ENCODE data around the gene DPH1. TPM values are rescaled to one million over a fixed set of nuclear protein-coding genes. Genes with fewer than 3 reads are reported as not detected.

Gene DPH1
- total RNA-seq, 1 donor from 2014 or later = 35.1 TPM

- Mint-ChIP-seq H3K27ac (ENCODE audit: unreplicated experiment) (no peak overlapping the region), H3K27me3 (ENCODE audit: low read depth) (peaks cover 57% of the 10 kb centered on the region), H3K9me3 (no peaks in the 10 kb centered on the region), H3K4me1 (peaks cover 26% of the 10 kb centered on the region), H3K4me3 (no peak overlapping the region), H3K36me3 (ENCODE audit: low read depth) (no peaks in the 10 kb centered on the region)
- no peak for TF ChIP-seq CTCF (conservative IDR thresholded peaks at IDR 0.05)
- no peak for DNase-seq (ENCODE audit: low read depth, low spot score)
These were observed 12.5 kb upstream of the DPH1 start for GRCh38 chr17:2017274-2017941.

- TF ChIP-seq CTCF (conservative IDR thresholded peaks at IDR 0.05) = no peak
- Mint-ChIP-seq H3K4me1 (peaks cover 23% of the 10 kb centered on the region), H3K27ac (ENCODE audit: unreplicated experiment) (peak overlapping the region; percentile 8), H3K27me3 (ENCODE audit: low read depth) (peaks cover 70% of the 10 kb centered on the region), H3K36me3 (ENCODE audit: low read depth) (no peaks in the 10 kb centered on the region), H3K9me3 (no peaks in the 10 kb centered on the region), H3K4me3 (no peak overlapping the region)
- no peak for DNase-seq (ENCODE audit: low read depth, low spot score)
These were observed 11.0 kb upstream of the DPH1 start for GRCh38 chr17:2018716-2019510.

GRCh38 chr17:2019723-2020122 lies 10.2 kb upstream of the DPH1 start:
- Mint-ChIP-seq H3K4me1 (peaks cover 23% of the 10 kb centered on the region), H3K27ac (ENCODE audit: unreplicated experiment) (no peak overlapping the region), H3K4me3 (no peak overlapping the region), H3K9me3 (no peaks in the 10 kb centered on the region), H3K27me3 (ENCODE audit: low read depth) (peaks cover 73% of the 10 kb centered on the region), H3K36me3 (ENCODE audit: low read depth) (no peaks in the 10 kb centered on the region)
- DNase-seq (ENCODE audit: low read depth, low spot score) = no peak
- no peak for TF ChIP-seq CTCF (conservative IDR thresholded peaks at IDR 0.05)

- no peaks in the 10 kb centered on the region for H3K36me3 Mint-ChIP-seq (ENCODE audit: low read depth)
- H3K27me3 Mint-ChIP-seq (ENCODE audit: low read depth) = peaks cover 77% of the 10 kb centered on the region
- TF ChIP-seq CTCF (conservative IDR thresholded peaks at IDR 0.05) = no peak
- H3K9me3 Mint-ChIP-seq = no peaks in the 10 kb centered on the region
- no peak overlapping the region for H3K27ac Mint-ChIP-seq (ENCODE audit: unreplicated experiment)
- H3K4me1 Mint-ChIP-seq = peaks cover 23% of the 10 kb centered on the region
- no peak for DNase-seq (ENCODE audit: low read depth, low spot score)
- H3K4me3 Mint-ChIP-seq = no peak overlapping the region
These were observed 9.2 kb upstream of the DPH1 start for GRCh38 chr17:2020721-2021120.

- H3K27me3 Mint-ChIP-seq (ENCODE audit: low read depth) = peaks cover 87% of the 10 kb centered on the region
- H3K4me3 Mint-ChIP-seq = peak overlapping the region; percentile 72
- H3K9me3 Mint-ChIP-seq = no peaks in the 10 kb centered on the region
- no peak for TF ChIP-seq CTCF (conservative IDR thresholded peaks at IDR 0.05)
- H3K36me3 Mint-ChIP-seq (ENCODE audit: low read depth) = no peaks in the 10 kb centered on the region
- peaks cover 24% of the 10 kb centered on the region for H3K4me1 Mint-ChIP-seq
- no peak for DNase-seq (ENCODE audit: low read depth, low spot score)
- no peak overlapping the region for H3K27ac Mint-ChIP-seq (ENCODE audit: unreplicated experiment)
These were observed 7.2 kb upstream of the DPH1 start for GRCh38 chr17:2022647-2023240.
